ENCODE measurements around the gene FOXO6.
"Not testable (repeated sequence)": the region's sequence is repeated elsewhere in the genome, so short reads cannot be mapped to it uniquely, and the experiment has no call there.

The FOXO6 gene

DNA sequence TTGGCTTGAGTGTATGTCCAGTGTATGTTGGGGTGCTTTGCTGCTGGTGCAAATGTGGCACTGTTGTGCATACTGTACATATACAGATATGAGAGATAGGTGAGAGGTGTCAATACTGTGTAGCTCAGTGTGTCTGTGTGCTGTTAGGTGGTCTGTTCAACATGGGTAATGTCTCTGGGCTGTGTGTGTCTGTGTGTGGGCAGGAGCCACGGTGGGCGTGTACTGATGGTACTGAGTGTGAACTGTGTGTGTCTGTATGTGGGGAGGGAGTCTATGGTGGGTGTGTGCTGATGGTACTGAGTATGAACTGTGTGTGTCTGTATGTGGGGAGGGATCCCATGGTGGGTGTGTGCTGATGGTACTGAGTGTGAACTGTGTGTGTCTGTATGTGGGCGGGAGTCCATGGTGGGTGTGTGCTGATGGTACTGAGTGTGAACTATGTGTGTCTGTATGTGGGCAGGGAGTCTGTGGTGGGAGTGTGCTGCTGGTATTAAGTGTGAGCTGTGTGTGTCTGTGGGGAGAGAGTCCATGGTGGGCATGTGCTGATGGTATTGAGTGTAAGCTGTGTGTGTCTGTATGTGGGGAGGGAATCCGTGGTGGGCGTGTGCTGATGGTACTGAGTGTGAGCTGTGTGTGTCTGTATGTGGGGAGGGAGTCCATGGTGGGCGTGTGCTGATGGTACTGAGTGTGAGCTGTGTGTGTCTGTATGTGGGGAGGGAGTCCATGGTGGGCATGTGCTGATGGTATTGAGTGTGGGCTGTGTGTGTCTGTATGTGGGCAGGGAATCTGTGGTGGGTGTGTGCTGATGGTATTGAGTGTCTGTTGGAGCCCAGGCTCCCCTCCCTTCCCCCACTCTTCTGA is 32.2 kb upstream of the FOXO6 start:
- in situ Hi-C loops (cut with HindIII; ENCODE audit: low sequenced_read_pairs), result no loop called here

DNA sequence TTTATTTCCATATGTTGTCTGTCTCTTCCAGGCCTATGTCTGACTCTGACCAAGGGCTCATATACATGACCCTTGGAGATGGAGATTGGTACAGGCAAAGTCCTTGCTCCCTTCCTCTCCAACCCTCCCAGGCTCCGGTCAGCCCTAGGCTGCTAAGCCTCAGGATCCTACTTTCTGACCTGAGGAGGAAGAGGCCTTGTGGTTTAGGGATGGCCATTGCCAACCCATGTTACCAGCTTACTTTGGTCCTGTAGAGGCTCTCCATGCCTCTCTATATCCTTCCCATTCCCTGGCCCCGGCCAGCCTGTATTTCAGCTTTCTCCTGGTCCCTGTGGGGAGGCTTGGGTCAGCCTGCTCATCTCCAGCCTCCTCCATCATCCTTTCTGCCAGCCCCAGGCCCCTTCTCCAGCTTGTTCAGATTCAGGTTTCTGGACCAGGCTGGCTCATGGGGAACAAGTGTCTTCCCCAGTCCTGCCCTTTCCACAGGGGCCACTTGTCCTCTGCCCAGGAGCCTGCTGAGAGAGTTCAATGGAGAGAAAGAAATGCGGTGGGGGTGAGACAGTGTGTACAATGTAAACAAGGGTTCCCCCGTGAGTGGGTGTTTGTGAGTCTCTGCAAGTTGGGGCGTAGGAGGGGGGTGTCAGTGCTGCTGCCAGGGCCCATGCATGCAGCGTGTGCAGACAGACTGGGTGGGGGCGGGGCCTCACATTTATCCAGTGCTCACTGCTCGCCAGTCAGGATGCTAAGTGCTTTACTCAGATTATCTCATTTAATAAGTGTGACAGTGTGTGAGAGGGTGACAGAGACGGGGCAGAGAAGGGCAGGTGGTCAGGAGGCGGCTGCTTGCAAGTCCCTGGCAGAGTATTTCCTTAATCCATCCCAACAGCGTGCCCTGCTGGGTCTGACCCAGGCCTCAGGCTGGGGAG is 31.3 kb upstream of the FOXO6 start:
- in situ Hi-C loops (cut with HindIII; ENCODE audit: low sequenced_read_pairs), result no loop called here

DNA sequence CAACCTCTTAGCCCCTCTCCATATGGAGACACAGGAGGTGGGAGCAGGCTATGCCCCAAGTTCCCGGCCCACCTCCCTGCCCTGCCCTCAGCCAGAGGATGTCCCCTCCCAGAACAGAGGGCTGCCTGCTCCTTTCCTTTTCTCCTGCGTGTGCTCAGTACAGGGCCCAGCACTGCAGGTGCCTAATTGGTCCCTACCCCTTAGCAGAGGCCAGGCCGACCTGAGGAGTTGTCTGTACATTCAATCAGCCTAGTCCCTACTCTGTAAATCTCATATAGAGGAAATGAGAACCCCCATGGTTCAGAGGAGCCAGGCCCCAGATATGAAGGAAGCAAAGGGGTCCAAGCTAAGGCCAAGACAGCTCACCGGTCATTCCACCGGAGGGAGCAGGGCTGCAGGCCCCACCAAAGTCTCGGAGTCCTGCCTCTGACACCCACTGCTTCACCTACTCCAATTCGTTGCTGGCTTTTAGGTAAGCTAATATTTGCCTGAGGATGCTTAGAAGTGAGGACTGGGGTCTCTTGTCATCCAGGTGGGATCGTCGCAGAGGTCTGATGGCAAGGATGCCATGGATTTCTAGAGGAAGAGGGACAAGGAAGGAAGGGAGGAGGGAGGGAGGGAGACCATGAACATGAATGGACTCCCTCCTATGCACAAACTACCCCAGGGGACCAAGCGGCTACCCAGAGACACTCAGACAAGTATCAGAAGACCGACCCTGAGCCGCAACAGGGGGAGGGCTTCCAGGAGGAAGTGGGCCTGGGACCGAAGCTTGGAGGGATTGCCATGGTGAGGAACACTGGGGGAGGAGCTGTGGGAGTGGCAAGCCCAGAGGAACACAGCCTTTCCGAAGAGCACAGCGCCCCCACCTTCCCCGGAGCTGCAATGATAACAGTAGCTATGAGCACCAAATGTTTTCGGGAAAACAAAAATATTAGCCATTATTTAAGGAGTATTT is 30.4 kb upstream of the FOXO6 start:
- in situ Hi-C loops (cut with HindIII; ENCODE audit: low sequenced_read_pairs), result no loop called here

DNA sequence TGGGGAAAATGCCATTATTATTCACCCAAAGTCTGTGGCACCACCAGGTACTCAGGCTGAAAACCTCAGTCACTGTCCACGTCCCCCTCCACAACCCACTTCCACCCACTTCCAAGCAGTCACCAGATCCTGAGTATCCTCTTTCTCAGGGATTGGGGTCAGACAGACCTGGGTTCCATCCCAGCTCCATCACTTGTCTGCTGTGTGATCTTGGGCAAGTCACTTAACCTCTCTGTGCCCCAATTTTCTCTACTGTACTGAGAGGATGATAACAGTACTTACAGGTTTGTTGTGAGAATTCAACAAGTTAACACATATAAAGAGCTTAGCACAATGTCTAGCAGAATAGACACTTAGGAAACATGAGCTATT is 29.7 kb upstream of the FOXO6 start:
- in situ Hi-C loops (cut with HindIII; ENCODE audit: low sequenced_read_pairs), result no loop called here

DNA sequence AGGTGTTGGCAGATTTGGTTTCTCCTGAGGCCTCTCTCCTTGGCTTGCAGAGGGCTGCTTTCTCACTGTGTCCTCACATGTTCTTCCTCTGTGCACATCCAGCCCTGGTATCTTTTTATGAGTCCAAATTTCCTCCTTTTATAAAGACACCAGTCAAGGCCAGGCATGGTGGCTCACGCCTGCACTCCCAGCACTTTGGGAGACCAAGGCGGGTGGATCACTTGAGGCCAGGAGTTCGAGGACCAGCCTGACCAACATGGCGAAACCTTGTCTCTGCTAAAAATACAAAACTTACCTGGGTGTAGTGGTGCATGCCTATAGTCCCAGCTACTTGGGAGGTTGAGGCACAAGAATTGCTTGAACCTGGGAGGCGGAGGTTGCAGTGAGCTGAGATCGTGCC is 29.1 kb upstream of the FOXO6 start:
- in situ Hi-C loops (cut with HindIII; ENCODE audit: low sequenced_read_pairs), result not testable (repeated sequence)

DNA sequence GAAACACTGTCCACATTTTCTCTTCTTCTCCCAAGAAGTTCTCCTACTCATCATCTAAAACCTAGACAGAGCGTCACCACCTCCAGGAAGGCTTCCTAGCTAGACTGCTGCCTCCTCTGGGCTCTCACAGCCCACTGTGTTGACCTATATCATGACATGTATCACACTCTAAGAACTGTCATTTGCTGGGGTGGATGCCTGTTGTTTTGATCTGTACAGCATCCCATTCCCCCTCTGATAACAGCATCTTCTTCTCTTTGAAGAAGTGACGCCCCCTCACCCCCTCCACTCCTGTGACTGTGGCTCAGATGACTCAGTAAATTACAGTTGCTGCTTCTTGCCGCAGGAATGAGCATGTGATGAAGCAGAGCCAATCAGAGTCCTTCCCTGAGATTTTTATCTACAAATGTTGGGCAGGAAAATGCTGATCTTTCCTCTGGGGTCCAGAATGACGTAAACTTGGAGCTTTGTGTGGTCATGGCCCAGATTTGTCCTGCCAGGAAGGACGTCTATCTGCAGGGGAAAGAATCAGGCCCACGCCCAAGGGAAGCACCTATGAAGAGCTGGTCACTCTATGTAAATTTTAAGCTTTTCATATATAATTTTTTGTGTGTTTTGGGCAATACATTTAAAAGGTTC is 28.0 kb upstream of the FOXO6 start:
- in situ Hi-C loops (cut with HindIII; ENCODE audit: low sequenced_read_pairs), result no loop called here

DNA sequence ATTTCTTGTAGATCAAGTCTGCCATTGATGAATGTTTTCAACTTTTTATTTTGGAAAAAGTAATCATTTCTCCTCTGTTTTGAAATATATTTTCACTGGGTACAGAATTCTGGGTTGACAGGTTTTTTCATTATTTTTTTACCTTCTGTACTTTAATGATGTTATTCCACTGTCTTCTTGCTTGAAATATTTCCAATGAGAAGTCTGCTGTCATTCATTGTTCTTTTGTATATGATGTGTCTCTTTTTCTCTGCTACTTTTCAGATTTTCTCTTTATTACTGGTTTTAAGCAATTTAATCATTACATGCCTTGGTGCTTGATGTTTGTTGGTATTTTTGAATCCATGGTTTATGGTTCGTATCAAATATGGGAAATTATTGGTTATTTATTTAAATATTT is 22.4 kb upstream of the FOXO6 start:
- in situ Hi-C loops (cut with HindIII; ENCODE audit: low sequenced_read_pairs), result no loop called here

DNA sequence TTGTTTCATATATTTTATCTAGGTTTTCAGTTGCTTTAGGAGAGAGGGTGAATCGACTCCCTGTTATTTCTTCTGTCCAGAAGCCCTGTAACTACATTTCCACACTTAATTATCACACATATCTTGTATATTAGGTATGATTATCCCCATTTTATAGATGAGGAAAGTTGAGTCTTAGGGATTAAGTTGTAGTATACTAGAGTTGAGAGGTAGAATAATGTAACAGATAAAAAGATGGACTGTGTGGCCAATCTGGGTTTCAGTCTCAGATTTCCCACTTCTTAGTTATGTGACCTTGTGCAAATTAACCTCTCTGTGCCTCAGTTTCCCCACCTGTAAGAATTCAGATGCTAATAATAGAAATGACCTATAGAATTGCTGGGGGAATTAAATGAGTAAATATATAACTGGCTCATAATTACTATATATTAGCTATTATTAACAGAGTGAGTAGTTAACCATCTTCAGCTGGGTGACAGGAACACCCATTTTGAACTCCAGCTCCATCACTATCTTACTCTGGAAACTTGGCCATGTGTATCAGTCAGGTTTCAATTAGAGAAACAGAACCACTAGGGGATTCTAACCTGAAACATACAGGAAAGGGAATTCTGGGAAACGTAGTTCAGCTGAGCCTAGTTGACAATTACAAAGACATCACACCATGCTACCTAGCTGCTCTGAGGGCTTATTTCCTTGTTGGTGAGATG is 20.4 kb upstream of the FOXO6 start:
- in situ Hi-C loops (cut with HindIII; ENCODE audit: low sequenced_read_pairs), result no loop called here

DNA sequence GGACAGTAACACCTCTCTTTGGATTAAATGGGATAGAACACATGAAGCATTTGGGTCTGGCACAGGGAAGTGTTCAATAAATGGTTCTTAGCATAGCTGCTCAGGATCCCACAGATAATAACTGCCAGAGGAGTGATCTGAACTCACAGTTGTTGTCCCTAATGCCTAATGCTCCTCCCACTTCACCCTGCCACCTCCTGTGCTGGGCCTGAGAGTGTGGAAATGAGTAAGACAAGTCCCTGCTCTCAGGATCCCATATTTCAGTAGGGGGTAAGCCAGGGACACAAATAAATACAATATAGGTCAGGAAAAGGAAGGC is 19.9 kb upstream of the FOXO6 start:
- in situ Hi-C loops (cut with HindIII; ENCODE audit: low sequenced_read_pairs), result no loop called here

DNA sequence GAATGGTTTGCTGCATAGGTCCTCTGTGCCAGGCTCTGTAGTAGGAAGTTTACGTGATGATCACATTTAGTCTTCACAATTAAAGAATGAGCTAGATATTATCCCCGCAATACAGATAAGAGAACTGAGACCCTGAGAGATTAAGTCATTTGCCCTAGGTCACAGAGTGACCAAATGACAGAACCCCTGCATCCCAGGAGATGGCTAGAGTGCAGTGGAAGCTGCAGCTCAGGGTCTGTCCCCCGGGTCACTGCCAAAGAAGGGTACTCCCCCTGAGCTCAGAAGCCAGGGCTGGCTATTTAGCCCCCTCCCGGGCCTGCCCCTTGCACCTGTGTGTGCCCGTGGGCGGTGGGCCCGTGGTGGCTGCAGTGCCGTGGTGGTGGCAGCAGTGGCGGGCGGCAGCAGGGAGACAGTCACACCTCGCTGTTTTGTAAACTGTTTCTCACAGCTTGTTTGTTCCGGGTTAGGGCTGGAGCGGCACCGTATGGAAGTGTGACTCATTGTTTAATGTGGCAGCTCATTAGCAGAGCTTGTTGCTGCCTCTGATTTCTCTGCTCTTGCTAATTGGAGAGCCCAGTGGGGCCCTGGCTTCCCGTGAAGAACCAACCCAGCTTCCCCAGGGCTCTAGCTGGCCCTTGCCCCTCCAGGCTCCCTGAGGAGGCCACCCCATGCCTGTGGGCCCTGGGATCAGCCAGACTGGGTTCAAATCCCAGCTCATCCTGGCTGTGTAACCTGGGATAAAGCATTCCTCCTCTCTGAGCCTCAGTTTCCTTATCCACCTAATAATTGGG is 19.3 kb upstream of the FOXO6 start:
- in situ Hi-C loops (cut with HindIII; ENCODE audit: low sequenced_read_pairs), result no loop called here

DNA sequence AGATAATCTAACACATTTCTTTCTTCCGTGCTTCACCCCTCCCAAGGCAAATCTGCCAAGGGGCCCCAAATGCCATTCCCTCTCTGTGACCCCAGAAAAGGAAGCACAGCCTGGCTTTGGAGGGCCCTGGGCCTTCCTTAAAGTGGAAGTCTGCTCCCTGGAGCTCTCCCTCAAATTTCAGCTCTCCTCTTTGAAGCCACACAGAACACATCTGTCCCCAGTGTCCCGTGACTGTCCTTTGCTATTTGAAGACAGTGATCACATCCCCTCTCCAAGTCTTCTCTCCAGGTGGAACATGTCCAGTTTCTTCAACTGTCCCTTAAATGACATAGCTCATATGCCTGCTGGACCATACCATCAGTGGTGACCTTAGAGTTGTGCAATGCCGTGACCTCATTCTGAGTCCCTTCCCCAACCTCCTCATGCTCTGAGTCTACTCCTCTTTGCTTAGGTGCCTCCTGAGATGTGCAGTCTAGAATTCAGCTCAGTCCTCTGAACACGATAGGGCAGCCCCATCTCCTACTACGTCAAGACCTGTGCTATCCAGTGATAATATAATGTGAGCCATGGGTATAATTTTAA is 18.4 kb upstream of the FOXO6 start:
- in situ Hi-C loops (cut with HindIII; ENCODE audit: low sequenced_read_pairs), result no loop called here

DNA sequence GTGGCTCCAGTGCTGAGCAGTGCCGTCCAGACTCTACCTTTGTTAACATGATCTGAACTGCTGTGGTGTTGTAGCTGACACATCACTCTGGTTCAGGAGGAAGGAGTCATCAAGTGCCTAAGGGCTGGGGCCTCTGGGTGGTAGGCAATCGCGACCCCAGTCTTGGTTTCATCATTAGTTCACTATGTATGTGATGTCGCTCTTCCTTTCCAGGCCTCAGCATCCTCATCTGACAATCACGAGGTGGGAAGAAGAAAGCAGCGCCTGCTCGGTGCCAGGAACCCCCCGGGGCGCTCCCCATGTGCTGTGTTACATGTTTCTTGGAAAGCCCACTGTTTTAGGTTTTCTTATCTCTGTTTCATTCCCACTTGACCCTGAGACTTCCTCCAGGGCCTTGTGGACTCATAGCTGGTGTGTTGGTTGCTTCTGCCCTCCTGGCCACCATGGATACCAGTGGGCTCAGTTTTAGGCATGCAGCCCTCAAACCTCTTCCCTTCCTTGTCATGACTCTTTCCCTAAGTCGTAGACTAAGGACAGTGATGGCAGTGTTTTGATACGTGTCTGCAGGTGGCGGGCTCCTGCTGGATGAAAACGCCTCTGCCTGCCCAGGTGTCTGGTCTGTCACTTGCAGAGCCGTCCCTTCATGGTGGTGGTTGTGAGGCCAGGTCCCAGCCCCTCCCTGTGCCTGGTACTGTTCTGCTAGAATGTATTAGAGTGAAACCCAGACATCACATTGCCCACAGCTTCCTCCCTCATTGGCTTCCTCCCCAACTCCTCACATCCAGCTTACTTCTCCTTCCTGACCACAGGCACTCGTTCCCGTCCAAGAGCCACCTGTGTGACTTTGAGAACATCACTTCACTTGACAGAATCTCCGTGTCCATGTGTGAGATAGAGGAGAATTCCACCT is 17.2 kb upstream of the FOXO6 start:
- in situ Hi-C loops (cut with HindIII; ENCODE audit: low sequenced_read_pairs), result no loop called here

DNA sequence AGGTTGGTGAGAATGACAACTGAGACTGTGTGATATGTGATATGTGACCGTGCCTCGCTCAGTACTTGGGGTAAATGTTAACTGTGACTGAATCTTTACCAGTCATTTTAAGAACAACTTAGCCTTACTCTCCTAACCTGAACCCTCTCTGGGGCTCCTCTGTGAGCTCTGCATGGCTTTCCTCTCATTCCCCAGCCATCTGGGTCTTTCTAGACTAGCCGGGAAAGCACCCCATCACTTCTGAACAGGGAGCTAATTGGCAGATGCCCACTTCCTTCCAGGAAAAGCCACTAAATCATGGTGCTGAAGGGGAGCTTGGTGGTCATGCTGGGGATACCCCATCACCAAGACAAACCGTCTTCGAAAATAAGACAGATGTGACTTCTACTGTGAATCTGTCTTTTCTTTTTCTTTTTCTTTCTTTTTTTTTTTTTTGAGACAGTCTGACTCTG is 16.5 kb upstream of the FOXO6 start:
- in situ Hi-C loops (cut with HindIII; ENCODE audit: low sequenced_read_pairs), result no loop called here

DNA sequence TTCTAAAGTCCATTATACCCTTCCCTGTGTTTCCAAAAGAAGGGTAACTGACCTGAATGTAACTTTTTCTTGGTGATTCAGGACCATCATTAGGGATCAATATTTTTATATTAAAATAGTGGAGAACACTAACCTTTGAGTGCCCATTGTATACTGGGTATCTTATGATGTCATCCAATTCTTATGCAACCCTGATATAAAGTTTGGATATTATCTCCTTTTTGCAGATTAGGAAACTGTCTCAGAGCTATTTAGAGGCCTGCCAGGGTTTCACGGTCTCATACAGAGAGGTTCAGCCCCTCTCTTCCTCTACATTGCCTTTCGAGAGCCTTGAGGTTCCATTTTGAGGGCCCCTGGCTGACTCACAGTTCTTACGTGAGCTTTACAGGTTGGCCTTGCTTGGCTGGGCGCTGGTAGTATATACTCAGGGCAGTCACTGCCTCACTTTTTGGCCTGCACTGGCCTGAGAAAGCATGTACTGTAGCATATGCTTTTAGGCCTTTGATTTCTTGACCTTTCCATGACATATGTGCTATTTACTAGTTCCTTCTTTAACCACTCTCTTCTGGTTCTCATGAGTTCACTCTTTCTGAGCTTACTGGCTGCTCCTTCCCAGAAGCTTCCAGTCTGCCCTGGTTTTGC is 15.7 kb upstream of the FOXO6 start:
- in situ Hi-C loops (cut with HindIII; ENCODE audit: low sequenced_read_pairs), result no loop called here

DNA sequence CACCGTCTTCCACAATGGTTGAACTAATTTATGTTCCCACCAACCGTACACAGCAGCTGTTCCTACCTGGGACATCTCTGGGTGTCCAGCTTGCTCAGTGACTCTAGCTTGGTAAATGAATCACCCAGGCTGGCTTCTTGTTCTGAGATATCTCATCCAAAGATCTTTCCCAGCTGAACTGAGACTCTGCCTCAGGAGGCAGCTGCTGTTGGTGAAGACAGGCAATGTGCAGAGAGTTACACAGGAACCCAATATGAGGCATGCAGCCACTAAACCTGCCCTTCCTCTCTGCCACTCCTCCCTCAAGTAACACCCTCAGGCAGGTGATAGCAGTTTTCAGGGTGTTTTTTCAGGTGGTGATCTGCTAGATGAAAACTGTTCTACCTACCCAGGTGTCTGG is 14.0 kb upstream of the FOXO6 start:
- in situ Hi-C loops (cut with HindIII; ENCODE audit: low sequenced_read_pairs), result no loop called here

DNA sequence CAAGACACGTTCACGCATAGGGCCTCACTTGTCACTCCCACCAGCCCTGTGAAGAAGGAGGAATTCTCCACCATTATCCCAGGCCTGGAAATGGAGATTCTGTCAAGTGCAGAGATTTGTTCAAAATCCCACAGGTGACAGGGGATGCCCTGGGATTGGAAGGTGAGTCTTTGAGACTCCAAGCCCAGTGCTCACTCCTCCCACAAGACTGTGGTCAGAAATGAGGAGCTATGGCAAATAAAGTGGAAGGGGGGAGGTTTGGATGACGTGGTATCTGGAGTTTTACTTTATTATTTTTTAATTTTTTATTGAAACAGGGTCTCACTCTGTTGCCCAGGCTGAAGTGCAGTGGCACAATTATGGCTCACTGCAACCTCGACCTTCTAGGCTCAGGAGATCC is 12.8 kb upstream of the FOXO6 start:
- in situ Hi-C loops (cut with HindIII; ENCODE audit: low sequenced_read_pairs), result no loop called here

DNA sequence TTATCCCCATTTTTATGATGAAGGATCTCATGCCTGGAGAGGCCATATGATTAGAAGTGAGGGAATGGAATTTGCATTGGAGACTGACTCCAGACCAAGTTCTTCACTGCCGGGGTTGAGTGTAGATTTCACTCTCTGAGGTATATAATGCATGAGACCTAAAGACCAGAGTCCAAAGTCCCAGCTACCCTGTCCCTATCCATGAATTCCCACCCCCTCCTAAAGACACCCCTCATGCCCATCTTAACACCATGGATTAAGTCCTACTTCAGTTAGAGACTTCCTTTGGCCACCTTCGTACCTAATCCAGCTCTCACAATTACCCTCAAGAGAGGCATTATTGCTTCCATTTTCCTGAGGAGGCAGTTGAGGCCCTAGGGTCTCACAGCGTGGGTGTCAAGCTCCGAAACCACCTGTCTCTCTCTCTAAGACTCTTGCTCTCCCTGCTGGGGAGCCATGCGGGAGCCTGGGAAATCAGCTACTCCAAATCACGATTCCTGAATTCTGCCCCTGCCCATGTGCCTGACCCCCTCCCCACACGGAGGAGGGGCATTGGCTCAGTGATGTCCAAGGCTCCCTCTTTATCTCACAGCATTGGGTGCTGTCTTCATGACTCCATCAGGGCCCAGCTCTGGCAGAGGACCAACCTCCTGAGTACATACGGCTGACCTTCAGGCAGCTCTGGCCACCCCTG is 11.7 kb upstream of the FOXO6 start:
- in situ Hi-C loops (cut with HindIII; ENCODE audit: low sequenced_read_pairs), result no loop called here
